Kidney (tissue), 14 donors: ENCODE data around the gene PRKN. TPM values are rescaled to one million over a fixed set of nuclear protein-coding genes. Genes with fewer than 3 reads are reported as not detected.

ENCODE experiments used
- DNase-seq, 5 donors: peaks; one replicate each; pipeline ENCODE4 v3.0.0-alpha.2; 2013 to 2020
- FAIRE-seq: peaks from 2 replicates; lab custom pipeline; 2012; peaks lifted over from hg19 to GRCh38; lab: Jason Lieb, UNC
- H3K27ac ChIP-seq, 2 donors: one replicate each; pipeline ENCODE4 v1.7.0; 2013; ENCODE audit warnings: low read depth in 2 of 2, low read length in 2 of 2, inconsistent platforms in 1 of 2
- H3K27me3 ChIP-seq: one replicate; pipeline ENCODE4 v1.7.1; 2013; ENCODE audit warnings: low read length, inconsistent platforms; ENCODE audit not compliant: control insufficient read depth, insufficient read depth
- H3K36me3 ChIP-seq, 3 donors: one replicate each; pipeline versions ENCODE4 v1.7.0 to v1.7.1; 2013; ENCODE audit warnings: low read length in 3 of 3, control low read depth in 1 of 3, inconsistent platforms in 1 of 3; ENCODE audit not compliant: insufficient read depth in 3 of 3, control insufficient read depth in 2 of 3
- H3K4me1 ChIP-seq, 3 donors: one replicate each; pipeline versions ENCODE4 v1.7.0 to v1.7.1; 2013; ENCODE audit warnings: low read length in 3 of 3, inconsistent platforms in 1 of 3, low read depth in 1 of 3; ENCODE audit not compliant: control insufficient read depth in 2 of 3, insufficient read depth in 2 of 3
- H3K4me3 ChIP-seq, 3 donors: one replicate each; pipeline versions ENCODE4 v1.7.0 to v1.8.1; 2013; ENCODE audit warnings: low read length in 3 of 3, control low read depth in 1 of 3, inconsistent platforms in 1 of 3
- H3K9ac ChIP-seq, 3 donors: one replicate each; pipeline versions ENCODE4 v1.7.0 to v1.7.1; 2013; ENCODE audit warnings: low read length in 3 of 3, control low read depth in 1 of 3, inconsistent platforms in 1 of 3
- H3K9me3 ChIP-seq, 3 donors: one replicate each; pipeline versions ENCODE4 v1.7.0 to v1.7.1; 2013; ENCODE audit warnings: low read length in 3 of 3, control low read depth in 1 of 3, inconsistent platforms in 1 of 3; ENCODE audit not compliant: control insufficient read depth in 2 of 3, insufficient read depth in 1 of 3
- intact Hi-C: fragments of 100-400 bp; cut with DNase I; formaldehyde crosslinking; loops from one replicate; pipeline ENCODE4 v1.11.1; 2022
- polyA plus RNA-seq: library from polyadenylated mRNA; stranded (reverse); fragments of 350-450 nt; fragmentation: Illumina TruSeq; extraction: RNeasy Lipid Tissue Mini Kit (QIAGEN cat#74804); gene quantifications from one replicate; pipeline ENCODE4 v1.2.3, GENCODE V29; 2014; ENCODE audit warnings: low read depth, low replicate concordance; ENCODE audit not compliant: insufficient read depth
- total RNA-seq: library from RNA; stranded (reverse); fragmentation: NEBNext Ultra II Directional; extraction: Animal tissue kit (Norgen Biotek cat#: 25700); gene quantifications from one replicate; pipeline ENCODE4 v1.2.1, GENCODE V29; 2021
- TF ChIP-seq, protein P1 (sequence below): IDR thresholded peaks from 3 replicates; pipeline ENCODE4 v1.5.1; 2012; ENCODE audit warnings: mild to moderate bottlenecking, moderate library complexity, borderline replicate concordance; ENCODE audit not compliant: insufficient read depth; ENCODE audit errors: extremely low read depth
- donor health status: control.
- donor health status: control.
- donor health status: control.
- donor health status: control.
- donor health status: control.
- donor health status: DM: yes; HTN: yes; CAD: no.
- donor health status: Normal renal cell carcinoma (clear cell type).

Gene PRKN
- total and polyA plus RNA-seq, 2 donors from 2014 or later, result 8.6 to 10.4 TPM

DNA sequence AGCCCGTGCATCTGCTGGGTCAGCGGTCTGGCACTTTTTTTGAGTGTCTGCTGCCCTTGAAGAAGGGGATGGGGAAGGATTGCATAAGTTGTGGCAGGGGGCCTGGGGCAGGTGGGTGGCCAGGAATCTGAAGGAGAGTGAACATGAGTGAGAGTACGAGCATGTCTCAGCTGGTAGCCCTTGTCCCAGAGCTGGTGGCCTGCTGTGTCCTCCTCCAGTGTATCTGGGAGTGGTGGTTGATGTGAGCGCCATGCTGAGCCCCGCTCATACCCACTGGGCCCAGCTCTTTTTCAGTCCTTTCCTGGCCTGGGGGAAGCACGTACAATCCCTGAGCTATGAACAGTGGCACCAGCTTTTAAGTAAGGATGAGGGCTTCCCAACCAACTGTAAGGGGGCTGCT lies 1317.5 kb downstream of the PRKN start:
- peaks cover 4 to 8% (median 6%) of the 10 kb centered on the region in 3 donors for H3K4me1 ChIP-seq
- no peaks in the 10 kb centered on the region for H3K36me3 ChIP-seq
- no peaks in the 10 kb centered on the region for H3K27me3 ChIP-seq
- intact Hi-C loops, result no loop called here
- FAIRE-seq, result no peak
- TF ChIP-seq, protein P1, sequence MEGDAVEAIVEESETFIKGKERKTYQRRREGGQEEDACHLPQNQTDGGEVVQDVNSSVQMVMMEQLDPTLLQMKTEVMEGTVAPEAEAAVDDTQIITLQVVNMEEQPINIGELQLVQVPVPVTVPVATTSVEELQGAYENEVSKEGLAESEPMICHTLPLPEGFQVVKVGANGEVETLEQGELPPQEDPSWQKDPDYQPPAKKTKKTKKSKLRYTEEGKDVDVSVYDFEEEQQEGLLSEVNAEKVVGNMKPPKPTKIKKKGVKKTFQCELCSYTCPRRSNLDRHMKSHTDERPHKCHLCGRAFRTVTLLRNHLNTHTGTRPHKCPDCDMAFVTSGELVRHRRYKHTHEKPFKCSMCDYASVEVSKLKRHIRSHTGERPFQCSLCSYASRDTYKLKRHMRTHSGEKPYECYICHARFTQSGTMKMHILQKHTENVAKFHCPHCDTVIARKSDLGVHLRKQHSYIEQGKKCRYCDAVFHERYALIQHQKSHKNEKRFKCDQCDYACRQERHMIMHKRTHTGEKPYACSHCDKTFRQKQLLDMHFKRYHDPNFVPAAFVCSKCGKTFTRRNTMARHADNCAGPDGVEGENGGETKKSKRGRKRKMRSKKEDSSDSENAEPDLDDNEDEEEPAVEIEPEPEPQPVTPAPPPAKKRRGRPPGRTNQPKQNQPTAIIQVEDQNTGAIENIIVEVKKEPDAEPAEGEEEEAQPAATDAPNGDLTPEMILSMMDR, result no peak
- no peaks in the 10 kb centered on the region for H3K9me3 ChIP-seq
- H3K4me3 ChIP-seq, result no peak overlapping the region
- H3K9ac ChIP-seq, result no peak overlapping the region
- DNase-seq, result no peak
- H3K27ac ChIP-seq, result no peak overlapping the region

DNA sequence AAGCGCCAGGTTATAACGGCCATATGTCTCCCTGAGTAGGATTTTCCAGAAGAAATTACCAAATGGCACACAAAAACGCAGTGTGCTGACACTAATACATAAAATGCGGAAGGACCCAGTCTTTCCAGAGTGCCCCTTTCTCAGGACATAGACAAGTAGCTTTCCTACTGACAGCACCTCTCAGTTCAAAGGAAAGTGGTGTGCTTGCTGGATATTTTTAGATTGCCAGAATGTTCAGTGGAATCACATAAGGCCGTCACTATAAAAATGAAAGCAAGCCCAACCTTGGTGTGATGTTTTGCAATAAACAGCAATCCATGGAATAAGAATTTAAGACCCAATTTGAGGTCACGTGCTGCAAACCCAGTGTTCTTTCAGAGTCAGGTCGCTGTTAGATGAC lies 1318.2 kb downstream of the PRKN start:
- DNase-seq (no peak), FAIRE-seq (no peak)
- TF ChIP-seq, protein P1, result no peak
- intact Hi-C loops, result no loop called here
- no peaks in the 10 kb centered on the region for H3K9me3 ChIP-seq
- H3K4me3 ChIP-seq, result no peak overlapping the region
- H3K27ac ChIP-seq, result no peak overlapping the region
- H3K9ac ChIP-seq, result no peak overlapping the region
- no peaks in the 10 kb centered on the region for H3K27me3 ChIP-seq
- no peaks in the 10 kb centered on the region for H3K36me3 ChIP-seq
- peaks cover 0 to 2% (median 0%) of the 10 kb centered on the region in 3 donors for H3K4me1 ChIP-seq

DNA sequence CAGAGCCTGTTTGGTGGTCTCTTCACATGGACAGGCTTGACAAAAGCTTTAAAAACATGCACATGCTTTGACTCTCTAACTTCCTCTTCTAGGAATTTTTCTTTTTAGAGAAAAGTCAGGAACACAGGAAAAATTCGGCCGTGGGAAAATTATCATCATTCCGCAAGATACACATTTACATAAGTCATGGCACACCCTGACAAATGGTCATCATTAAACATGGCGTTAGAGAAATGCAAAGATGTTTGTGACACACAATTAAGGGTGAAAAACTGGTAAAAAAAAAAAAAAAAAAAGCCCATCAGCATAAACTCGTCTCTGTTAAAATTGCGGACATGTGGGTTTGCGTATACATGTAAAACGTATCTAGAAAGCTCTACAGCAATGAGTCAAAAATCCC lies 1319.5 kb downstream of the PRKN start:
- no peaks in the 10 kb centered on the region for H3K4me1 ChIP-seq
- H3K9me3 ChIP-seq, result peaks cover 0 to 8% (median 0%) of the 10 kb centered on the region in 3 donors
- DNase-seq (no peak), FAIRE-seq (no peak)
- H3K4me3 ChIP-seq, result no peak overlapping the region
- intact Hi-C loops, result no loop called here
- no peak overlapping the region for H3K27ac ChIP-seq
- TF ChIP-seq, protein P1, result no peak
- H3K9ac ChIP-seq, result no peak overlapping the region
- H3K27me3 ChIP-seq, result no peaks in the 10 kb centered on the region
- H3K36me3 ChIP-seq, result no peaks in the 10 kb centered on the region

DNA sequence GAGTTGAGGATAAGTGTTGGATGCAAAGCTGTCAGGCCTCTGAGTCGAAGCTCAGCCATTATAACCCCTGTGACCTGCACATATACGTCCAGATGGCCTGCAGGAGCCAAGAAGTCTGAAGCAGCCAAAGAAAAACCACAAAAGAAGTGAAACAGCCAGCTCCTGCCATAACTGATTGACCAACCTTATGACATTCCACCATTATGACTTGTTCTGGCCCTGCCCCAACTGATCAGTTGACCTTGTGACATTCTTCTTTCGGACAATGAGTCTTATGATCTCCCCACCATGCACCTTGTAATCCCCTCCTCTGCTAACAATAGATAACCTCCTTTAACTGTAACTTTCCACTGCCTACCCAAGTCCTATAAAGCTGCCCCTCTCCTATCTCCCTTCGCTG lies 1320.0 kb downstream of the PRKN start:
- no peaks in the 10 kb centered on the region for H3K4me1 ChIP-seq
- peaks cover 0 to 8% (median 0%) of the 10 kb centered on the region in 3 donors for H3K9me3 ChIP-seq
- TF ChIP-seq, protein P1, result no peak
- H3K36me3 ChIP-seq, result no peaks in the 10 kb centered on the region
- no peak overlapping the region for H3K4me3 ChIP-seq
- intact Hi-C loops, result no loop called here
- H3K27ac ChIP-seq, result no peak overlapping the region
- no peaks in the 10 kb centered on the region for H3K27me3 ChIP-seq
- no peak overlapping the region for H3K9ac ChIP-seq
- FAIRE-seq (no peak), DNase-seq (no peak)
